ENCODE measurements around the gene RHEX.

The RHEX gene

DNA sequence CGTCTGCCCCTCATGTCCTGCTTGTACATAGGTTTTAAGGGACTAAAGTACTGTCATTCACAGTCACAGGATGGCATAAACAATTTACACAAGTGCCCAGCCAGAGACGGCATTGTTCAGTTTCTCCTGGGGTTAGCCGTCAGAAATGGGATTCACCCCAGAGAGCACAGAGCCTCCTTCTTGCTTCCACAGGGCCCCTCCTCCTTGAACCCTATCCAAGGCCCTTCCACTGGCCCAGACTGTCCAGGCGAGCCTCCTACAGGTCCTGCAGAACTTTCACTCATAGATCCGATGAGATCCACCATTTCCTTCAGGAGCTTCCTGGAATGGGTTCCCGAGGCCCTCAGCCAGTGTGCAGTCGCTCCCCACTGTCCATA is 54.2 kb downstream of the RHEX start:
- Mint-ChIP-seq H3K4me1 (peaks cover 10% of the 10 kb centered on the region), H3K4me3 (no peak overlapping the region), H3K9me3 (no peaks in the 10 kb centered on the region), H3K27me3 (ENCODE audit: low read depth) (peaks cover 8% of the 10 kb centered on the region), H3K36me3 (ENCODE audit: low read depth) (no peaks in the 10 kb centered on the region), H3K27ac (peak overlapping the region in 1 of 3 experiments; percentile 66)
- TF ChIP-seq, protein P1, sequence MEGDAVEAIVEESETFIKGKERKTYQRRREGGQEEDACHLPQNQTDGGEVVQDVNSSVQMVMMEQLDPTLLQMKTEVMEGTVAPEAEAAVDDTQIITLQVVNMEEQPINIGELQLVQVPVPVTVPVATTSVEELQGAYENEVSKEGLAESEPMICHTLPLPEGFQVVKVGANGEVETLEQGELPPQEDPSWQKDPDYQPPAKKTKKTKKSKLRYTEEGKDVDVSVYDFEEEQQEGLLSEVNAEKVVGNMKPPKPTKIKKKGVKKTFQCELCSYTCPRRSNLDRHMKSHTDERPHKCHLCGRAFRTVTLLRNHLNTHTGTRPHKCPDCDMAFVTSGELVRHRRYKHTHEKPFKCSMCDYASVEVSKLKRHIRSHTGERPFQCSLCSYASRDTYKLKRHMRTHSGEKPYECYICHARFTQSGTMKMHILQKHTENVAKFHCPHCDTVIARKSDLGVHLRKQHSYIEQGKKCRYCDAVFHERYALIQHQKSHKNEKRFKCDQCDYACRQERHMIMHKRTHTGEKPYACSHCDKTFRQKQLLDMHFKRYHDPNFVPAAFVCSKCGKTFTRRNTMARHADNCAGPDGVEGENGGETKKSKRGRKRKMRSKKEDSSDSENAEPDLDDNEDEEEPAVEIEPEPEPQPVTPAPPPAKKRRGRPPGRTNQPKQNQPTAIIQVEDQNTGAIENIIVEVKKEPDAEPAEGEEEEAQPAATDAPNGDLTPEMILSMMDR (IDR thresholded peaks at IDR 0.05; ENCODE audit: unreplicated experiment in 3 of 3): no peak

DNA sequence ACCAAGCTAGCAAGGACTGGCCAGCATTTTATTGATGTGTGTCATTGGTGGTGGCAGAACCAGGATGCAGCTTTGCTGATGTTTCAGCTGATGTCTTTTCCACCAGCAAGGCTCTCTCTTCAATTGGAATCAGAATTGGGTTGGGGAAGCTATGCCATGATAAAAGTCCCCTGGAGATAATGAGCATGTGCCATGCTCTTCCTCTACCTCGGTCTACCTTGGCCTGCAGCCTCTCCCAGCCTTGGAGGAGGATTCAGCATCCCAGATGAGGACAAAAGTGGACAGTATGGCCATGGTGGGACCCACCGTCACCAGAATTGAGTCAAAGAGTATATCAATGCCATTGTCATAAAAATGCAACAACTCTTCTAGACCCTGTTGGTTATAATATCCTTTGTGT is 55.7 kb downstream of the RHEX start:
- H3K27me3 Mint-ChIP-seq (ENCODE audit: low read depth): peaks cover 17% of the 10 kb centered on the region
- no peak overlapping the region for H3K27ac Mint-ChIP-seq
- H3K4me3 Mint-ChIP-seq: no peak overlapping the region
- TF ChIP-seq, protein P1 (IDR thresholded peaks at IDR 0.05; ENCODE audit: unreplicated experiment in 3 of 3): no peak
- H3K36me3 Mint-ChIP-seq (ENCODE audit: low read depth): no peaks in the 10 kb centered on the region
- no peaks in the 10 kb centered on the region for H3K9me3 Mint-ChIP-seq
- peaks cover 6% of the 10 kb centered on the region for H3K4me1 Mint-ChIP-seq

DNA sequence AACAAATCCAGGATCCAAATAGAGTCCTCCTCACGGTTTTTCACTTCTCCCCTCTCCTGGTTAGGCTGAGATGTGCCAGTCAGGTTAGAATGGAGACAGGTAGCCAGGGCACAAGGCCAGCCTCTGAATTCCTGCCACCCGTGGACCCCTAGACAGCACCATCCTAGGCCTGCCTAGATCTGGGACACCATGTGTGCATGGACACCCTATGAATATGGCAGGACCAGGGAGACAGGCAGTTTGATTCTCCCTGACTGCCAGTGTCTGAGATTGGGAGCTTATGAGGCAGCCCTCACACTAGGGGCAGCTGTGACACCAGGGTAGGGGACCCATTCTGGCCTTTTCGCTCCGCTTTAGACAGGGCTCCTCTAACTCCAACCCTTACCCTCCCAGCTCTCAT is 56.7 kb downstream of the RHEX start:
- Mint-ChIP-seq H3K9me3 (no peaks in the 10 kb centered on the region), H3K27me3 (ENCODE audit: low read depth) (peaks cover 24% of the 10 kb centered on the region), H3K27ac (no peak overlapping the region), H3K36me3 (ENCODE audit: low read depth) (no peaks in the 10 kb centered on the region), H3K4me1 (peaks cover 9% of the 10 kb centered on the region), H3K4me3 (no peak overlapping the region)
- TF ChIP-seq, protein P1 (IDR thresholded peaks at IDR 0.05; ENCODE audit: unreplicated experiment in 3 of 3): no peak

DNA sequence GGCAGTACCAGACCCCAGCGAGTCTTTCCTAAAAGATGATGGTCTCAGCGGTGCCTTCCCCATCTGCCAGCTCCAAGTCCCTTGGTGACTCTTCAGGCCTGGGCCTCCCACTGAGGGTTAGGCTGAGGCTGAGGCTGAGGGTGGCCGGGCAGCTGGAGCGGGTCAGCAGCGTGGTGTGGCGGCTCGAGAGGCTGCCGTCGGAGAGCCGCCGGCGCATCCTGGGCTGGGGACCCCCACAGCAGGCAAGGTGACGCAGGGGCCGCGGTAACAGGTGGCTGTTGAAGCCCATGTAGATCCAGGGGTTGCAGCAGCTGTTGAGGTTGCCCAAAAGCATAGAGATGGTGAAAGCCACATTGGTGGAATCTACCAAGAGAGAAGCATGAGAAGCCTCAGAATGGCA is 57.2 kb downstream of the RHEX start:
- H3K27me3 Mint-ChIP-seq (ENCODE audit: low read depth): peaks cover 23% of the 10 kb centered on the region
- H3K4me3 Mint-ChIP-seq: no peak overlapping the region
- no peak overlapping the region for H3K27ac Mint-ChIP-seq
- H3K4me1 Mint-ChIP-seq: peaks cover 12% of the 10 kb centered on the region
- H3K36me3 Mint-ChIP-seq (ENCODE audit: low read depth): no peaks in the 10 kb centered on the region
- no peaks in the 10 kb centered on the region for H3K9me3 Mint-ChIP-seq
- TF ChIP-seq, protein P1 (IDR thresholded peaks at IDR 0.05; ENCODE audit: unreplicated experiment in 3 of 3): no peak

DNA sequence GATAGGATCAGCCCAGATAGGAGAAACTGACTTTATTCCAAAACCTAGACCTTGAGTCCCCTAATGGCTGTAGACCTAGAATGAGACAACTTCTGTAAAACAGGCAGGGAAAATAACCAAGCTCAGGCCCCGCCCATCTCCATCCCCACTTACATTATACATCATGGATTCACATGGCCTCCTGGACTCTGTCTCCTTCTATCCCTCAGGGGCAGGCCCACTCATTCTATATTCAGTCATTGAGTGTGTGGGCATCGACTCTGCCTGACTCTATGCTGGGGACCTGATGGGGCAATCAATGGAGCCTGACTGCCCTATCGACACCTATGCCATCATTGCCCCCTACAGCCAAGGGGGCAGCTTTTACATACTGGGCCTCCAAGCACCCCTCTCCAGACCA is 57.8 kb downstream of the RHEX start:
- H3K27ac Mint-ChIP-seq: no peak overlapping the region
- TF ChIP-seq, protein P1 (IDR thresholded peaks at IDR 0.05; ENCODE audit: unreplicated experiment in 3 of 3): no peak
- no peak overlapping the region for H3K4me3 Mint-ChIP-seq
- no peaks in the 10 kb centered on the region for H3K9me3 Mint-ChIP-seq
- H3K4me1 Mint-ChIP-seq: peaks cover 12% of the 10 kb centered on the region
- H3K27me3 Mint-ChIP-seq (ENCODE audit: low read depth): peaks cover 27% of the 10 kb centered on the region
- H3K36me3 Mint-ChIP-seq (ENCODE audit: low read depth): no peaks in the 10 kb centered on the region

DNA sequence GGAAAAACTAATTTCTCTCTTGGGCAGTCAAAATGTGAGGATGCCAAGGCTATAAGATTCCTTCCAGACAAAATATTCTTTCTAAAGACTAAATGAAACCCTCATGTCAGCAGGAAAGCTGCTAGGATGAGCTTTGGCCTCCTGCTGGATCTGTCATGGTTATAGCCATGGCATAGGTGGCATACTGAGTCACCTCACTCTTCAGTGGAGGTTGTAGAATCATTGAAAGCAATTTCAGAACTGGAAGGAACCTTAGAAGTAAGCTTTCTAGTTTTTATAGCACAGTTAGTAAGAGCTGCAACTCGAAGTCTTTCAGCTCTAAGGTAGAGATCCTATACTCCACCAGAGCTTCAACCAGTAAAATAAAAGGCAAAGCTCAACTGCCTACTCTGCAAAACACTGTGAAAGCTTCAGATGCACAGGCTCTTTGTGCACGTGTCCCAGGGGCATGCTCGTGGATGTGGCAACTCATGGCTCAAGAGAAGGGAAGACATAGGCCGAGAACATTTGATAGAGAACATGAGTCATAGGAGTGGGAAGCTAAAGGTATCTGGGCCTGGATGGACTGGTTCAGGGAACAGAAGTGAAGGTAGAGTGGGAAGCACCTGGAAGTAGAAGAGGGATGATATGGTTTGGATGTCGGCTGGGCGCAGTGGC is 58.4 kb downstream of the RHEX start:
- H3K4me1 Mint-ChIP-seq: peaks cover 9% of the 10 kb centered on the region
- no peaks in the 10 kb centered on the region for H3K36me3 Mint-ChIP-seq (ENCODE audit: low read depth)
- H3K9me3 Mint-ChIP-seq: no peaks in the 10 kb centered on the region
- TF ChIP-seq, protein P1 (IDR thresholded peaks at IDR 0.05; ENCODE audit: unreplicated experiment in 3 of 3): no peak
- H3K27me3 Mint-ChIP-seq (ENCODE audit: low read depth): peaks cover 31% of the 10 kb centered on the region
- no peak overlapping the region for H3K4me3 Mint-ChIP-seq
- no peak overlapping the region for H3K27ac Mint-ChIP-seq
